Heart left ventricle (tissue), 16 donors: Measurements from ENCODE around the gene EIF4G1. TPM values are rescaled to one million over a fixed set of nuclear protein-coding genes. Genes with fewer than 3 reads are reported as not detected.
A peak's percentile ranks its signal among the peaks of the same experiment; 100 is the strongest.

Experiments
- ATAC-seq, 4 donors: fragments of 200-7000 bp; cut with Tn5 transposase; one replicate each; pipeline ENCODE4 v1.9.1; 2020 to 2022; ENCODE audit warnings: moderate library complexity in 4 of 4, mild to moderate bottlenecking in 3 of 4, moderate number of reproducible peaks in 1 of 4
- DNase-seq, 5 donors: peaks; one replicate each; pipeline ENCODE4 v3.0.0-alpha.2; 2020
- H3K27ac ChIP-seq, 12 donors: fragments of 200-600 bp; sonication (generic) in 4 of 12; one replicate each; pipeline versions ENCODE4 v1.5.0 to v1.8.0; 2016 to 2022; ENCODE audit warnings: mild to moderate bottlenecking in 2 of 12
- H3K27me3 ChIP-seq, 9 donors: fragments of 200-600 bp; sonication (generic) in 2 of 9; one replicate each; pipeline versions ENCODE4 v1.5.1 to v1.8.0; 2016 to 2022; ENCODE audit warnings: mild to moderate bottlenecking in 3 of 9
- H3K36me3 ChIP-seq, 9 donors: fragments of 200-600 bp; sonication (generic) in 2 of 9; one replicate each; pipeline versions ENCODE4 v1.5.0 to v1.8.0; 2018 to 2022; ENCODE audit warnings: mild to moderate bottlenecking in 2 of 9
- H3K4me1 ChIP-seq, 12 donors: fragments of 200-600 bp; sonication (generic) in 4 of 12; one replicate each; pipeline versions ENCODE4 v1.5.0 to v1.8.0; 2016 to 2022; ENCODE audit warnings: mild to moderate bottlenecking in 3 of 12
- H3K4me3 ChIP-seq, 12 donors: fragments of 200-600 bp; sonication (generic) in 4 of 12; one replicate each; pipeline versions ENCODE4 v1.5.0 to v1.8.0; 2017 to 2022; ENCODE audit warnings: mild to moderate bottlenecking in 9 of 12, moderate library complexity in 4 of 12
- H3K9me3 ChIP-seq, 12 donors: fragments of 200-600 bp; sonication (generic) in 4 of 12; one replicate each; pipeline versions ENCODE4 v1.5.0 to v1.8.0; 2016 to 2022; ENCODE audit warnings: mild to moderate bottlenecking in 1 of 12
- CTCF ChIP-seq, 12 donors: fragments of 200-600 bp; sonication (generic) in 4 of 12; IDR thresholded peaks; one replicate each; pipeline versions ENCODE4 v1.5.0 to v1.8.0; 2018 to 2022; ENCODE audit warnings: antibody characterized with exemption in 12 of 12, mild to moderate bottlenecking in 5 of 12
- POLR2A ChIP-seq, 2 donors: fragments of 450-650 bp; IDR thresholded peaks; one replicate each; pipeline ENCODE4 v1.6.1; 2017; ENCODE audit warnings: antibody characterized with exemption in 2 of 2, mild to moderate bottlenecking in 2 of 2, moderate library complexity in 2 of 2
- WGBS, 4 donors: extraction: QIAGEN DNeasy Blood & Tissue Kit in 2 of 4; methylation state at CpG; one replicate each; pipeline versions ENCODE4 v1.1.5 to v1.1.7; 2013 to 2018; 5-methylcytosine and 5-hydroxymethylcytosine counted together
- intact Hi-C, 10 donors: fragments of 100-400 bp; cut with DNase I; formaldehyde crosslinking; loops; one replicate each; pipeline versions ENCODE4 v1.11.1 to v1.14.2; 2022
- polyA plus RNA-seq, 2 donors: library from polyadenylated mRNA; stranded (reverse); fragments of 200-250 nt; gene quantifications; one replicate each; pipeline ENCODE4 v1.2.3, GENCODE V29; 2013
- total RNA-seq, 9 donors: library from RNA; depleted of rRNA in 2 of 9; stranded (reverse); fragments of >200 nt in 2 of 9; fragmentation: NEBNext Ultra II Directional in 3 of 9; extraction: Animal tissue kit (Norgen Biotek cat#: 25700) in 3 of 9; gene quantifications; one replicate each; pipeline versions ENCODE4 v1.1.0 to v1.2.4, GENCODE V29; 2016 to 2023
- donor health status: ischemic (EF 13 %, LVEDD 7.1; RV severe dilation, severe dysfunction).
- donor health status: healthy with polysubstance abuse.
- donor health status: DM: no; HTN: yes; CAD: no.
- donor health status: DM: no; HTN: no; CAD: no.
- donor health status: ischemic (EF 25% LVEDD 6.9; RV normal size, moderate dysfunction).
- donor health status: ischemic (EF 25% LVEDD 5.7; RV mildly dilated, moderate dysfunction).
- donor health status: healthy.
- donor health status: DM: yes; HTN: yes; CAD: no.
- donor health status: ischemic (EF 35%, LVEDD 5.7; RV mildly dilated, moderate dysfunction).
- donor health status: nonischemic (EF 11% LVEDD 7.7; RV severe dilation, severe dysfunction).
- donor health status: DM: yes; HTN: yes; CAD: no.
- donor health status: PGD.
- donor health status: ischemic (EF 29% LVEDD 5.4; RV normal size, mild dysfunction).
- donor health status: nonischemic (EF 23%, LVEDD 6.1; RV moderate dilation, normal function).

The EIF4G1 gene
- total and polyA plus RNA-seq, 11 donors: 178 to 407 (median 229) TPM

DNA sequence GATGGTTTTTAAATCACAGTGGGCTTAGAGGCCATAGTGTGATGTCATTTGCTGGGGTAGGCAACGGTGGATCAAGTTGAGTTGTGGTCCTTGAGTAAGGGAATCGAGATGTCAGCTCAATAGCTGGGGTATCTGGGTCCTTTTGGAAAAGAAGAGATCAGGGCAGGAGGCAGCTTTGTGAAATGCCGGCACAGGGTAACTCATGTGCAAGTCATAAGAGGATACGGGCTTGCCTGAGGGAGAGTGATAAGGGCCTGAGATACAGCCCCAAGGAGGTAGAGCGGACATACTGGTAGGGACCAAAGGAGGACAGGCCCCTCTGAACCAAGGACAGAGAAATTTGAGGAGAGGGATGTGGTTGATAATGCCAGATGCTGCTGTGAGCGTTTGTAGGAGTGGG lies 18.8 kb downstream of the EIF4G1 start:
- intact Hi-C loops: no loop called here
- DNase-seq: peak in 1 of 5 donors; percentile 12

DNA sequence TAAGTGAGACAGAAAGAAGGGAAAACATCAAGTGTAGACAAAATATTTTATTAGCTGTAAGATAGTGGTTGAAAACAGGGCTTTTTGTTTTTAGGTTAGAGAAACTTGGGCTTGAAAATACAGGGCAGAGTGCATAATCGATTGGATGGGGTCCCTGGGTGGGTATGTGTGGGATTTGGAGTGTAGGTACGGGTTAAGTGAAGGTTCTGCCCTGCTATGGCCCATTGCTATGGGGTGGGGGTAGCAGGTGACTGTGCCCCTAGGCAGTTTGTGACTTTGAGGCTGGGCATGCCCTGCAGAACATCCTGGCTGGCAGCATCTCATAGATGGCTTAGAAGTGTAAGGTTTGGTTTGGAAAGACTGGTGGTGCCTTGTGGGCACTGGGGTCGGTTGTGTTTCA lies 19.3 kb downstream of the EIF4G1 start:
- DNase-seq (peak in 1 of 5 donors; percentile 19), ATAC-seq (no peak)
- peak overlapping the region in 2 of 12 donors; percentile 11 to 48 for H3K27ac ChIP-seq
- peaks cover 8 to 68% (median 66%) of the 10 kb centered on the region in 9 donors for H3K36me3 ChIP-seq
- H3K4me1 ChIP-seq: peaks cover 11 to 41% (median 28%) of the 10 kb centered on the region in 12 donors
- no peak overlapping the region for H3K4me3 ChIP-seq
- TF ChIP-seq POLR2A (IDR thresholded peaks at IDR 0.05): no peak
- TF ChIP-seq CTCF (IDR thresholded peaks at IDR 0.05): no peak
- no peaks in the 10 kb centered on the region for H3K9me3 ChIP-seq
- no peaks in the 10 kb centered on the region for H3K27me3 ChIP-seq
- intact Hi-C loops: loop anchor here in 2 of 10 donors (2.0 kb wide), 1 partner anchor 13 kb away; no protein-coding TSS in a partner anchor
- 77 to 87% (median 86%) methylated on average over 2 to 3 of the region's 3 CpGs for WGBS, 4 donors

More for the DNA sequence above, 18.8 kb downstream of the EIF4G1 start:
- Histone ChIP-seq H3K4me3 (no peak overlapping the region), H3K4me1 (peaks cover 6 to 36% (median 24%) of the 10 kb centered on the region in 12 donors), H3K36me3 (peaks cover 10 to 73% (median 71%) of the 10 kb centered on the region in 9 donors), H3K9me3 (no peaks in the 10 kb centered on the region), H3K27me3 (no peaks in the 10 kb centered on the region), H3K27ac (peak overlapping the region in 6 of 12 donors; percentile 3 to 67 (median 25))
- WGBS, 4 donors: 77 to 86% (median 82%) methylated on average over 6 of the region's 6 CpGs
- ATAC-seq: no peak
- no peak for TF ChIP-seq POLR2A (IDR thresholded peaks at IDR 0.05)
- no peak for TF ChIP-seq CTCF (IDR thresholded peaks at IDR 0.05)

- Histone ChIP-seq H3K27ac (peak overlapping the region in 6 of 12 donors; percentile 90 to 100 (median 96)), H3K36me3 (peaks cover 8 to 58% (median 57%) of the 10 kb centered on the region in 9 donors), H3K4me3 (no peak overlapping the region), H3K4me1 (peaks cover 11 to 49% (median 36%) of the 10 kb centered on the region in 12 donors), H3K9me3 (no peaks in the 10 kb centered on the region), H3K27me3 (no peaks in the 10 kb centered on the region)
- 83 to 86% (median 84%) methylated on average over 14 to 15 of the region's 15 CpGs for WGBS, 4 donors
- no peak for TF ChIP-seq CTCF (IDR thresholded peaks at IDR 0.05)
- TF ChIP-seq POLR2A (IDR thresholded peaks at IDR 0.05): no peak
- DNase-seq (peak in 2 of 5 donors; percentile 25 to 30), ATAC-seq (no peak)
- intact Hi-C loops: loop anchor here in 2 of 10 donors (2.0 kb wide), 1 partner anchor 14 kb away; no protein-coding TSS in a partner anchor
Measured at GRCh38 chr3:184334470-184335158, 20.2 kb downstream of the EIF4G1 start.

DNA sequence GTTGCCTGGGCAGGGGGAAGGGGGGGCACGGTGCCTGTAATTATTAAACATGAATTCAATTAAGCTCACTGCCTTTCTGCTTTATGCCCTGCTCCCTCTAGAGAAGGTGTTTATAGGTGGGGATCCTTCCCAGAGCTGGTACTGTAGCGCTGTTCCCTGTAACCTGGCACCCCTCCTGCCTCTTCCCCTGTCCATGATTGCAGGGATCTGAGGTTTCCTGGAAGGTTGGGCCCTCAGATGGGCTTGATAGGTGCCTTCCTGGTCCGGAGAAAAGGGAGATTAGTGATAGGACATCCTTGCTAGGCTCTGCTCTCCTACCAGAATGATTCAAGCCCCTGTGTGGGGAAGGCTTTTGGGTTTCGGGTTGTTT lies 20.9 kb downstream of the EIF4G1 start:
- H3K4me1 ChIP-seq: peaks cover 11 to 53% (median 37%) of the 10 kb centered on the region in 12 donors
- no peak for DNase-seq
- peak in 1 of 4 donors; percentile 0 for ATAC-seq

More for the DNA sequence above, 20.9 kb downstream of the EIF4G1 start:
- H3K4me3 ChIP-seq: peak overlapping the region in 10 of 12 donors; percentile 66 to 95 (median 85)
- peaks cover 5 to 52% (median 51%) of the 10 kb centered on the region in 9 donors for H3K36me3 ChIP-seq
- H3K27ac ChIP-seq: peak overlapping the region; percentile 75 to 100 (median 96)
- intact Hi-C loops: loop anchor here in 2 of 10 donors (2.0 kb wide), 1 partner anchor 14 kb away; no protein-coding TSS in a partner anchor
- WGBS, 4 donors: 54 to 59% (median 57%) methylated on average over 4 of the region's 4 CpGs
- TF ChIP-seq CTCF (IDR thresholded peaks at IDR 0.05): no peak
- no peak for TF ChIP-seq POLR2A (IDR thresholded peaks at IDR 0.05)
- no peaks in the 10 kb centered on the region for H3K9me3 ChIP-seq
- no peaks in the 10 kb centered on the region for H3K27me3 ChIP-seq
